Measurements from ENCODE around the gene GAD1.

Gene GAD1

GRCh38 chr2:170846314-170846713 is 29.6 kb downstream of the GAD1 start:
- no peak for DNase-seq

- DNase-seq: no peak
Observed at GRCh38 chr2:170847716-170848115, 31.0 kb downstream of the GAD1 start.

- DNase-seq: no peak
Observed at GRCh38 chr2:170848587-170848986, 31.9 kb downstream of the GAD1 start.

GRCh38 chr2:170850251-170850650 is 33.6 kb downstream of the GAD1 start:
- DNase-seq: no peak

GRCh38 chr2:170851635-170852034 is 34.9 kb downstream of the GAD1 start:
- DNase-seq: no peak

- no peak for DNase-seq
Observed at GRCh38 chr2:170856066-170856465, 39.4 kb downstream of the GAD1 start.

- DNase-seq: no peak
Observed at GRCh38 chr2:170862286-170862902, 45.7 kb downstream of the GAD1 start.

GRCh38 chr2:170863087-170863486 is 46.4 kb downstream of the GAD1 start:
- no peak for DNase-seq

GRCh38 chr2:170869036-170869435 is 52.3 kb downstream of the GAD1 start:
- DNase-seq: no peak

GRCh38 chr2:170869461-170869860 is 52.8 kb downstream of the GAD1 start:
- no peak for DNase-seq

GRCh38 chr2:170873035-170873692 is 56.5 kb downstream of the GAD1 start:
- peak; percentile 62 for DNase-seq

GRCh38 chr2:170878066-170878465 is 61.4 kb downstream of the GAD1 start:
- DNase-seq: no peak

GRCh38 chr2:170878505-170878904 is 61.8 kb downstream of the GAD1 start:
- no peak for DNase-seq

- no peak for DNase-seq
Observed at GRCh38 chr2:170881840-170882239, 65.2 kb downstream of the GAD1 start.

GRCh38 chr2:170882758-170883157 is 66.1 kb downstream of the GAD1 start:
- no peak for DNase-seq

GRCh38 chr2:170883683-170884082 is 67.0 kb downstream of the GAD1 start:
- no peak for DNase-seq

GRCh38 chr2:170885130-170885791 is 68.6 kb downstream of the GAD1 start:
- no peak for DNase-seq

GRCh38 chr2:170886386-170886785 is 69.7 kb downstream of the GAD1 start:
- DNase-seq: no peak

- no peak for DNase-seq
Observed at GRCh38 chr2:170887496-170887895, 70.8 kb downstream of the GAD1 start.

- no peak for DNase-seq
Observed at GRCh38 chr2:170887896-170888295, 71.2 kb downstream of the GAD1 start.

- no peak for DNase-seq
Observed at GRCh38 chr2:170891893-170892292, 75.2 kb downstream of the GAD1 start.

GRCh38 chr2:170892391-170892951 is 75.8 kb downstream of the GAD1 start:
- DNase-seq: no peak

GRCh38 chr2:170895023-170895757 is 78.5 kb downstream of the GAD1 start:
- DNase-seq: no peak

All from stimulated activated naive CD4-positive, alpha-beta T cell treated with Interleukin-2 at 50 U/mL for 16 hours (primary cell).